Activated CD4-positive, alpha-beta T cell treated with anti-CD3 and anti-CD28 coated beads for 24 hours (primary cell): ENCODE results near the gene GLIPR1.
"Not testable (repeated sequence)": the region's sequence is repeated elsewhere in the genome, so short reads cannot be mapped to it uniquely, and the experiment has no call there.

ENCODE experiments used
- DNase-seq, 2 donors: peaks; one replicate each; pipeline ENCODE4 v3.0.0-alpha.2; 2020; ENCODE audit warnings: low read depth in 2 of 2

Gene GLIPR1

DNA sequence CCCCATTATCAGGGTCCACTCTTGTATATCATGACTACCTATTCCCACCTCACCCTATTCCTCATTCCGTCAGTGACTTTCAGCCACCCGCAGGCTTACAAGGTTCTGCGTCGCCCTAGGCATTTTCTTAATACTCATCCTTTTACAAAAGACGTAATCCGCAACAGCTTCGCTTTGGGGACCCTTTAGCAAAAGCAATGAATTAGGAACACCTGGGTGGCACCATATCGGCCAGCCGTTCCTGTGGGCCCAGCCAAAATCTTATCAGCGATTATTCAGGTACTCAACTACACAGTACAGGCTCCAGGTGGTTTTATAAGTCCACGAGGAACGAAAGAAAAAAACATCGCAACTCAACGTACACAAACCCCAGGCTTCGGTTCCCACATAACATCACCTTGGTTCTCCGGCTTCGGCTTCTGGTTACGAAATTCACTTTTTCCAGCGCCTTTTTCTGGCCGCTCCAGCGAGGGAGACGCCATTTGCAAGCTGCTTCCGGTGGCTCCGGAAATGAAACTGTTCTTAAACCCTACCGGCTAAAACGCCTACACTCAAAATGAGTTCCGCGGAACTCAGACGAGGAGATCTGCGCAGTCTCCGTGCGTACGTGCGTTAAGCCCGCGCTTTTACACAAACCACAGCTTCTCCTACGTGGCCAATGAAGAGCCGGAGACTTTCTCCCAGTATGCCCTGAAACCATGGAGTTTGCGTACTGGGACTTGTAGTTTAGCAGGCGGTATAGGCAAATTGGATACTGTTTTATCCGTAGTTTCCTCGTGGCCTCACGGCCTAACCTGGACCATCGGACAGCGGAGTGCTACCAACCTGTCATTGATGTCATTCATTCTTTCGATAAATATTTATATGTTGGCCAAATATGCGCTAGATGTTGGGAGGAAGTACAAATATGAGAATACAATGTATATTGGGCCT, 30.8 kb downstream of the GLIPR1 start, which contains the start of gene KRR1:
Gene KRR1, minus strand, starts transcription at position 494 of the 933 bp plus-strand sequence. Its CDS starts 12 bp downstream, at position 482.
- peak; percentile 71 to 76 for DNase-seq

DNA sequence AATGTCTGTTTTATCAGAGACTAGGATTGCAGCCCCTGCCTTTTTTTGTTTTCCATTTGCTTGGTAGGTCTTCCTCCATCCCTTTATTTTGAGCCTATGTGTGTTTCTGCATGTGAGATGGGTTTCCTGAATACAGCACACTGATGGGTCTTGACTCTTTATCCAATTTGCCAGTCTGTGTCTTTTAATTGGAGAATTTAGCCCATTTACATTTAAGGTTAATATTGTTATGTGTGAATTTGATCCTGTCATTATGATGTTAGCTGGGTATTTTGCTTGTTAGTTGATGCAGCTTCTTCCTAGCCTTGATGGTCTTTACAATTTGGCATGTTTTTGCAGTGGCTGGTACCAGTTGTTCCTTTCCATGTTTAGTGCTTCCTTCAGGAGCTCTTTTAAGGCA, 40.7 kb downstream of the GLIPR1 start:
- not testable (repeated sequence) for DNase-seq

DNA sequence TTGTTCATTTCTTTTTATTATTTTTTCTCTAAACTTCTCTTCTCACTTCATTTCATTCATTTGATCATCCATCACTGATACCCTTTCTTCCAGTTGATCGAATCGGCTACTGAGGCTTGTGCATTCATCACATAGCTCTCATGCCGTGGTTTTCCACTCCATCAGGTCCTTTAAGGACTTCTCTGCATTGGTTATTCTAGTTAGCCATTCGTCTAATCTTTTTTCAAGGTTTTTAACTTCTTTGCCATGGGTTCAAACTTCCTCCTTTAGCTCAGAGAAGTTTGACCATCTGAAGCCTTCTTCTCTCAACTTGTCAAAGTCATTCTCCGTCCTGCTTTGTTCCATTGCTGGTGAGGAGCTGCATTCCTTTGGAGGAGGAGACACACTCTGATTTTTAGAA, 41.6 kb downstream of the GLIPR1 start:
- not testable (repeated sequence) for DNase-seq

DNA sequence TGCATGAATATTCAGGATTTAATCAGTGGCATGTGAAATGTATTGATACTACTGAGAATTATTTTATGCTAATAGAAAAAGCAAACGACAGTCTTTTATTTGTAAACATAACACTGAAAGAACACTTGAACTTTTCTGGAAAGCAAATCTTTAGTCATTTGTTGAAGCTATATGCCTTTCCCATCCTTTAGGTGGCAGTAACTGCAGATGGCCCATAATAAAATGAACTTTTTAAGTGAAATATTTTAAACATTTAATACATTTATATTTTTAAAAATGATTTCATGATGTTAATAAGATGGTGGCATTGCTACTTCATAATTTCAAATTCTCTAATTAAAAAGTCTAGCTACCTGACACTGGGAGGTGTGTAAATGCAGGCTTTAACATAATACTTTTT, 44.7 kb downstream of the GLIPR1 start:
- DNase-seq: no peak

DNA sequence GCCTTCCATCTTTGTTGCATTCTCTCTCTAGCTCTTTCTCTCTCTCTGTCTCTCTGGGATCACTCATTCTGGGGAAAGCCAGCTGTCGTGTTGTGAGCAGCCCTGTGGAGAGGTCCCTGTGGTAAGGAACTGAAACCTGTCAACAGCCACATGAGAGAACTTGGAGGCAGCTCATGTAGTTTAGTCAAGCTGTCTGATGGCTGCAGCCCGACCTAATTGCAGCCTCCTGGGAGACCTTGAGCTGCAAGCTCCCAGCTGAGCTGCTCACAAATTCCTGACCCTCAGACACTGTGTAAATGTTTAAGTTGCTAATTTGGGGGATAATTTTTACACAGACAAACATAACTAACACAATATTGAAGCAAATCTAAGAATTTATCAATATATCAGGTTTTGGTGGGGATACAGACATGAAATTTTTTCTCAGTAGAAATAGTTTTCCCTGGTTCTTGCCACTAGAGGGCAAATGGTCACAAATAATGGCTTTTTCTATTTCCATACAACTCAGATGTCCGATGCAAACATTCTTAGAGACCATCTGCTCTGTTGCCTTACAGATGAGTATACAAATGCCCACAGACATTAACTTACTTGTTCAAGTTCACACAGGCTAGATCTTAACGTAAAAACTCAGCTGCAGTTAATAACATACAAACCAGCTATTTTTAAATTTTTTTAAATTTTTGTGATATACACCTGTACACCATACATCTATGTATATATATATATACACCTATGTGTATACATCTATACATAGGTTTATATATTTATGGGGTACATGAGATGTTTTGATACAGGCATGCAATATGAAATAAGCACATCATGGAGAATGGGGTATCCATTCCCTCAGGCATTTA, 46.3 kb downstream of the GLIPR1 start:
- DNase-seq: no peak

DNA sequence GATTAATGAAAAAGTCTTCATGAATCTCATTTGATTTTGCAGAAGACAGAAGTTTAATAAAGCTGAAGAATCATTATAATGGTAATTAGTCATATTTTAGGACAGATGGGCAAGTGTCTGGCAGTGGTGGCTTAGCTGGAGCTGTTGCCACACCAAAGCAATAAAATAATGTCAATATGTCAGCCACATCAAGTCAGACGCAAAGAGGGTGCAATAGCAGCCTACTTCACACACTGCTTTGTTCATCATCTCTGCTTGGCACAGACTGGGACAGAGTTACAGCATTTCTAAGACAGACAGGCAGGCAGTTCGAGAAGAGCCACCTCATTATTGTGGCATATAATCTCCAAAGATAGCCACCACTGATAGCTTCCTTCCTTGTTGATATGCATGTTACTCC, 47.7 kb downstream of the GLIPR1 start:
- DNase-seq: no peak

DNA sequence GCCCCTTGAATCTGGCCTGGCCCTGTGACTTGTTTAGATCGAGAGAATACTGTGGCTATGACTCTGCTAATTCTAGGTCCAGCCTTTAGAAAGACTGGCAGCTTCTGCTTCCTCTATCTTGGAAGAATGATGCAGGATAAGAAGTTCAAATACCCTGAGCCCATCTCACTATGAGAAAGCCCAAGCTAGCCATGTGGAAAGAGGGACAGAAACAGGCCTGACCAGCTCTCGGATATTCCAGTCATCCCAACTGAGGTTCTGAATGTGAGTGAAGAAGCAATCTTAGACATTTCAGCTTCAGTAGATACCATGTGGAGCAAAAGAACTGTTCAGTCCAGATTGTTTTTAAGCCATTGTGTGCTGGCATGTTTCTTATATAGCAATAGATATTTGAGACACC, 48.1 kb downstream of the GLIPR1 start:
- no peak for DNase-seq

DNA sequence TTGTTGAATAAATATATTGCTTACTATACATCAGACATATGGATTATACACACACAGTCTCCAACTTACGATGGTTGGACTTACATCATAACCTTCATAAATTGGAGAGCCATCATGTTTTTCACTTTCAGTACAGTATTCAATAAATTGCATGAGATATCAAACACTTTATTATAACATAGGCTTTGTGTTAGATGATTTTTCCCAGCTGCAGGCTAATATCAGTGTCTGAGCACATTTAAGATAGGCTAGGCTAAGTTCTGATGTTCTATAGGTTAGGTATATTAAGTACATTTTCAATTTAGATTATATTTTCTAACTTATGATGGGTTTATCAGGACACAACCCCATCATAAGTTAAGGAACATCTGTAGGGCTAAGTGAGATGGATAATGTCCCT, 48.8 kb downstream of the GLIPR1 start:
- DNase-seq: no peak

DNA sequence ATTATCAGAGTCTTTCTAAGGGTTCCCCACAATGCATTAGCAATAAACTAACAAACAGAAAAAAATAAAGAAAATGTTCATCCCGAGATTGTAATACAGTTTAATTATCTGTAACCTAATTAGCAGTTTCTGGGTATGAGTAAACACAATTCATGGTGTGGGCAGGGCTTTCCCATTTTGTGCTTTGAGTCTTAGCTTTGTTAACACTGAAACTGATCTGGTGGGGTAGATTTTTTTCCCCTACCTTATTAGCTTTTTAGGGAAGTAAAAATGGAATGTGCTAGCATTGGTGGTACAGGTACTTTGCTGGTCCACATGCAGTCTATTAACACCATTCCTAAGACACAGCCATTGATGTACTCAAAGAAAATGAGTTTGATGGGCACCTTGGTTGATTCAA, 49.3 kb downstream of the GLIPR1 start:
- no peak for DNase-seq

DNA sequence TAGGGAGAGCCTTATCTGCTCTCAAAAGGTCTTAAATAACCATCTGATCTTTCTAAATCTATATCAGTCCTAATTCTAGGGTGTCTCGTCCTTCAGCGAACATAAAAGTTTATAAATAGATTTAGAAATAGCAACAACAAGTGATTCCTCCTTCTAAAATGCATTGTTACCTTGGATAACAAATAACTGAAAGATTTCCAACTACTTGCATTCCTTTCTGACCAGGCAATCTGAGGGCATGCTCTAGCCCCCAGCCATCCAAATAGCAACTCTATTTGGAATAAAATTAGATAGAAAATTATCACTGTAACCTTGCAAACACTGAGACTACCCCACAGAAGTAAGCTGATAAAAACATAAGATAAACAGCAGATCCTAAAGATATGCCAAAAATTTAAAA, 52.7 kb downstream of the GLIPR1 start:
- DNase-seq: no peak

DNA sequence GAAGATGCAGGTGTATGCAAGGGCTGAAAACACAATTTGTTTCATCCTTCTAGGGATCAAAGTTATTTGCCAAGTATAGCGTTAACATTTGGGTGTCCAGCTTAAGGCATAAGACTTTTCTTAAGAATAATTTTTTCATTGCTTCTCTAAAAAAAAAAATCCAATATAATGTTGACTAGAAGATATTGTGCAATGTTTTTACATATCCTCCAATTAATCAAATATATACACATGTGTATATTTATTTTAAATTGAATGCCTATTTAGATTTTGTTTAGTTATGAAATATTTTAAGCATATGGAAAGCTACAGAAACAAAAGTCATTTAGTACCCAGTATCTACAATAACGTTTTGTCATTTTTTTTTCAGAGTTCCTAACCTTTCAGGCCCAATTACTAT, 59.3 kb downstream of the GLIPR1 start:
- DNase-seq: no peak

DNA sequence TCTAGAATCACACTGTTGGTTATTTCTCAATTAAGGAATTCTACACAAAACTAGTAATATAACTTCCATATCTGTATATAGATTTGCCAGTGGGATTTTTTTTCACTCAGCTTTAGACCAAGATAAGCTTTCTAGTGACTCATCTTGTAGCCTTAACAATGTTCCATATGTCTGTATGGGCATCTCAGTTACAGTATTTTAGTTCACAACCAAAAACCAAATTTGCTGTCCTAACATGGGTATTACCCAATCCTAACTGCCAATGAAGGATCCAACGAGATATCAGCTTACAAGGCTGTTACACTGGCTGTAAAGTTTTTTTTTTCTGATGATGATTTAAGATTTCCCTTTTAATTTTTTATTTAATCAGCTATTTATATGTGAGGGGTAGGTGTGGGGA, 62.4 kb downstream of the GLIPR1 start:
- no peak for DNase-seq

DNA sequence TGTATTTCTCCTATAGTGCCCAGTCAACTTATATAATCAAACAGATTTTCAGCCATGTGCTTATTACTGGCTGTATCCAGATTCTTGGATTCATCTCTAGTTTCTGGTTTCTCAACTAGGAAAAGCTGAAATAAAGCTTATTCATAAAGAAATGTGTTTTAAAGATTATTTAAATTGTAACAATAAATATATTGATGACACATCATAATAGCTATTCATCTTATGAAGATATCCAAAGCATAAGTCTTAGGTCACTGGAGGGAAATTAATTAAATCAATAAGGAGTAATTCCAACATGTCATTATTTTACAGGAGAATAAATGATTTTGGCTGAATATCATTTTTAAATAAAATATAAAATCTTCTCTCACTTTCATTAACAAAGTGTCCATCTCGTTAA, 63.0 kb downstream of the GLIPR1 start:
- no peak for DNase-seq

DNA sequence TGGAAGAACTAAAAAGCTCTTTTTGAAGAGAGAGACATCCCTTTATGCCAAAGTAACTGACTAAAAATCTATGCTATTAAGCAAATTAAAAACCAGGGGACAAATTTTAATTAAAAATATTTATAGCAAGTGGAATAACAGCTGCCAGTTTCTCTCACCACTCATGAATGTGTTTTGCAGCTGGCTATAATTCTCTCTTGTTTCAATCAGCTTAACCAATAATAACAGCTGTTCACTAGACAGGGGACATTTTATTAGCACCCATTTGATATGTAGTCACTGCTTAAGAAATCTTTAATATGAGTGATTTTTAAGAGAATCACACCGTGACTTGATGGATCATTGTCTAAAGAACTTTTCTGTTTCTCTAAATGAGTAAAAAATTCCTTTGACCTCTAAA, 65.1 kb downstream of the GLIPR1 start:
- no peak for DNase-seq

DNA sequence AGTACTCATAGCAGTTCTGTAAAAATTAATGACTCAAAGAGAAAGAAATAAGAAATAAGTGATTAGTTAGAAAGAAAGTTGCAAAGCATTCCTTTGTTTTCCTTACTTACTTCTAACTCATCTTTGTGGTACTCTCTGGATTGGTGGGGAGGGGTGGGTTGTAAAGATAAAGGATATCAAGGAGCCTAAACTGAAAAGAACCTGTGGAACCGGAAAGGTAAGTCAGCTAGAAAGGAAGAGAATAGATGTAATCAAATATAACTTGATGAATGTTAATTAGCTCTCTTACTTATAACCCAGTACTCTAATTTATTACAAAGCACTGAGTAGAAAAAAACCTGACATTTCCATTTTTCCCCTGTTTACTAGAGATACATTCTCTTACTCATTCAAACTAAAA, 68.3 kb downstream of the GLIPR1 start:
- DNase-seq: no peak

DNA sequence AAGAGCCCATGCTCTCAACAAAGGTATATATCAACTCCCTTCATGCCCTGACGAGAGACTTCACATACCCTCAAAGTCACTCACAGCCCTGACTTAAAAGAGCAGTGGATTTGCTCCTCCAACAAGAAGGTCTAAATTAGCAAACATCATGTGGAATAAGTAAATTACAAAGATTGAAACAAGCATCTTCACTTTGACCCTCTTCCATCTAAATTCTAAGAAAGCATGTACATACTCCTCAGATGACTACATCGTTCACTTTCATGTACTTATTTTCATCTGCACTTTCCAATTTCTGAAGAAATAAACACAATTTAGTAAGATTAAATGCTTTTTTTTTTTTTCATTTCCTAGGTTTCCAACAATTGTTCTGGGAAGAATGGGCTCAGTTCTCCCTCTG, 69.4 kb downstream of the GLIPR1 start:
- no peak for DNase-seq

DNA sequence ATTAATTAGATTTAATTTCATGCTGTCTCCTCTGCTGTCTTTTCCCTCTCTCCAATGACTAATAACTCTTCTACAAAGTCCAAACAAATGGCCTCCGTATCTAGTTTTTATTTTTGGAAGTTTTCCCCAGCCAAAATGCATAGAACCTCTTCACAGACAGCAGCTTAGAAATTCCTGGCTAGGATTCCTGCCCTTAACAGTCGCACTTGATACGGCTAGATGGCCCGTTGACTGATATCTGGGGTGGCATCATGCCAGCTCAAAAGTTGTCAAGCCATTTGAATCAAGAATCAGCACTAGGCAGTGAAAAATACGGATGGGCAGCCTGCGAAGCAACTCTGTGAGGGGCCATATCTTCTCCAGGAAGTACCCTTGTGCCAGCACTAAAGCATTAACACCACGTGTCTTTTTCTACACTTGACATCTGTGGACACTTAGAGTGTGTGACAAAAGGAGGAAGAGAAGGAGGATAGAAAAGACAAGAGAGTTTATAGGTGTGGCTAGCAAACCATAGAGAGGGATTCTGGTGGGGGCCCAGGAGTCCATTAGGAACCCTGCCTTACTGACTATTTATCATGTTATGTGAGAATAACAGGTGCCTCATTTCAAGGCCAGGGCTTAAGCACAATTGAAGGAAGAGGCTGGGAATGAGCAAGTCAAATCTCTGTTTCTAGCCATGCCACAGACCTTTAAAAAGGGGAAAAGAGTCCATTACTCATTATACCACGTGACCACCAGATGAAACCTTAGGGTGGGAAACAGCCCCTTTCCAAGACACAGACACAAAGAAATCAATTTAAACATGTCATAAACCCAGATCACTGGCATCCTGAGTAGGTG, 70.1 kb downstream of the GLIPR1 start:
- no peak for DNase-seq

DNA sequence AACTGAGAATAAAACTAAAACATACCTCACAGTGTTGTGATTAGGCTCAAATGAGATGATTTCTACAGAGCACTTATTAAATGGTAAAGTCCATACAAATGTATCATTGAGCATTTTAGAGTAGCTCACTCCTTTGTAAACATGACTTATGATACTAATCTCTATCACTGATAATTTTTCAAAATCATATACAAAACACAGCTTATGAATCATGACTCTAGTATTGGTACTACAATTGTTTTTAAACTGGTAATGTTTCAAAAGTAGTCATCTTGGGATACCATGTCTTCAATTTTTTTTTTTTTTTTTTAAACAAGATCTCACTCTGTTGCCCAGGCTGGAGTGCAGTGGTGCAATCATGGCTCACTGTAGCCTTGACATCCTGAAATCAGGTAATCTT, 70.9 kb downstream of the GLIPR1 start:
- no peak for DNase-seq

DNA sequence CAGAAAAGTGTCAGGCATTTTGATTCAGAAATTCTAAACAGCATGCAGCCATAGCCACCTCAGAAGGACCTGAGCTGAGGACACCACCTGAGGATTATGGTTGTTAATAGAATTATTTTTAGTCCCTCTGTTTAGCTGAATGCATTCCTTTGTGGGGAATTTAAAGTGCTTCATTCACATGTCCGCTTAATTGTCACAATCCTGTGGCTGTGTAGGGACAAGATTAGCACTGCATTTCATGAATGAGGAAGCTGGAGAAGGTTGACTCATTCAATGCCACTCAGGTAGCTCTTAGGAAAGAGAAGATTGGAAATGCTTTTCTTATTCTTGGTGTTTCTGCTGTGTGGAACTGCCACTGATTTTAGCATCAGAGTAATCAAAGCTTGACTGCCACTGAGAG, 72.8 kb downstream of the GLIPR1 start:
- no peak for DNase-seq
